Activated CD8-positive, alpha-beta T cell treated with anti-CD3 and anti-CD28 coated beads, Interleukin-2, amount 10 ng/mL, durations not matched to agents 7 days and 5 days (primary cell): Measurements from ENCODE around the gene EXOC3L4. TPM values are rescaled to one million over a fixed set of nuclear protein-coding genes. Genes with fewer than 3 reads are reported as not detected.
"Not testable (repeated sequence)": the region's sequence is repeated elsewhere in the genome, so short reads cannot be mapped to it uniquely, and the experiment has no call there.

Experiments
- ATAC-seq: fragments of 150-1000 bp; cut with Tn5 transposase; one replicate; pipeline ENCODE4 v1.10.0; 2021; ENCODE audit warnings: moderate library complexity
- CTCF ChIA-PET: fragments of 350-600 bp; sonication (Branson Sonifier 250); formaldehyde crosslinking; loops from one replicate; lab custom pipeline; 2021; ENCODE audit warnings: antibody characterized with exemption; lab: Charles Lee
- POLR2A ChIA-PET: fragments of 350-600 bp; sonication (Branson Sonifier 250); formaldehyde crosslinking; loops from one replicate; lab custom pipeline; 2021; ENCODE audit warnings: antibody characterized with exemption; lab: Charles Lee
- DNase-seq: peaks from one replicate; pipeline ENCODE4 v3.0.0-alpha.2; 2020
- H3K27ac Mint-ChIP-seq: one replicate; pipeline ENCODE4 v1.8.0; 2021; ENCODE audit warnings: mild to moderate bottlenecking, mixed read lengths
- H3K27me3 Mint-ChIP-seq: one replicate; pipeline ENCODE4 v1.8.0; 2021; ENCODE audit warnings: low read depth, mixed read lengths
- H3K36me3 Mint-ChIP-seq: one replicate; pipeline ENCODE4 v1.8.0; 2021; ENCODE audit warnings: low read depth, mixed read lengths
- H3K4me1 Mint-ChIP-seq: one replicate; pipeline ENCODE4 v1.8.0; 2021; ENCODE audit warnings: low read depth, mixed read lengths
- H3K4me3 Mint-ChIP-seq: one replicate; pipeline ENCODE4 v1.8.0; 2021; ENCODE audit warnings: mild to moderate bottlenecking, mixed read lengths
- H3K9me3 Mint-ChIP-seq: one replicate; pipeline ENCODE4 v1.8.0; 2022; ENCODE audit warnings: mixed read lengths; ENCODE audit not compliant: insufficient read depth
- total RNA-seq, 2 experiments: library from RNA; stranded (reverse); gene quantifications; one replicate each; pipeline ENCODE4 v1.2.3, GENCODE V29; 2021

EXOC3L4 gene
- total RNA-seq, 2 experiments from 2014 or later: not detected

- no peaks in the 10 kb centered on the region for H3K9me3 Mint-ChIP-seq
- H3K4me1 Mint-ChIP-seq: peaks cover 11% of the 10 kb centered on the region
- POLR2A ChIA-PET: no interaction called here
- H3K36me3 Mint-ChIP-seq: no peaks in the 10 kb centered on the region
- DNase-seq: no peak
- no peak overlapping the region for H3K27ac Mint-ChIP-seq
- ATAC-seq: no peak
- no peak overlapping the region for H3K4me3 Mint-ChIP-seq
- no peaks in the 10 kb centered on the region for H3K27me3 Mint-ChIP-seq
- CTCF ChIA-PET: interaction anchor here (1.6 kb wide), 1 partner anchor 9 kb away, joined by 7 read pairs; no protein-coding TSS in a partner anchor
These were observed 19.2 kb downstream of the EXOC3L4 start for GRCh38 chr14:103113774-103114173.

GRCh38 chr14:103115086-103115679 lies 20.7 kb downstream of the EXOC3L4 start:
- CTCF ChIA-PET: interaction anchor here (2.9 kb wide), 1 partner anchor 10 kb away, joined by 16 read pairs; no protein-coding TSS in a partner anchor
- H3K36me3 Mint-ChIP-seq, ATAC-seq, POLR2A ChIA-PET, H3K9me3 Mint-ChIP-seq, DNase-seq, H3K27me3 Mint-ChIP-seq, H3K27ac Mint-ChIP-seq: not testable (repeated sequence)
- peak overlapping the region; percentile 51 for H3K4me3 Mint-ChIP-seq
- peaks cover 11% of the 10 kb centered on the region for H3K4me1 Mint-ChIP-seq

GRCh38 chr14:103115845-103116572 lies 21.5 kb downstream of the EXOC3L4 start:
- H3K27me3 Mint-ChIP-seq: peaks cover 3% of the 10 kb centered on the region
- H3K4me1 Mint-ChIP-seq: peaks cover 11% of the 10 kb centered on the region
- POLR2A ChIA-PET: no interaction called here

GRCh38 chr14:103116636-103117035 lies 22.1 kb downstream of the EXOC3L4 start:
- ChIA-PET CTCF (interaction anchor here (2.9 kb wide), 1 partner anchor 12 kb away, joined by 16 read pairs; no protein-coding TSS in a partner anchor), POLR2A (no interaction called here)
- H3K36me3 Mint-ChIP-seq: no peaks in the 10 kb centered on the region
- H3K9me3 Mint-ChIP-seq: no peaks in the 10 kb centered on the region
- peaks cover 11% of the 10 kb centered on the region for H3K4me1 Mint-ChIP-seq
- H3K4me3 Mint-ChIP-seq: no peak overlapping the region
- peaks cover 7% of the 10 kb centered on the region for H3K27me3 Mint-ChIP-seq
- no peak for ATAC-seq
- DNase-seq: no peak
- no peak overlapping the region for H3K27ac Mint-ChIP-seq

More at GRCh38 chr14:103115845-103116572, 21.5 kb downstream of the EXOC3L4 start:
- CTCF ChIA-PET: interaction anchor here (2.9 kb wide), 1 partner anchor 11 kb away, joined by 16 read pairs; no protein-coding TSS in a partner anchor
- DNase-seq (no peak), ATAC-seq (no peak)
- no peak overlapping the region for H3K27ac Mint-ChIP-seq
- H3K4me3 Mint-ChIP-seq: no peak overlapping the region
- no peaks in the 10 kb centered on the region for H3K9me3 Mint-ChIP-seq
- H3K36me3 Mint-ChIP-seq: no peaks in the 10 kb centered on the region

GRCh38 chr14:103117499-103117898 lies 23.0 kb downstream of the EXOC3L4 start:
- H3K4me1 Mint-ChIP-seq: peaks cover 11% of the 10 kb centered on the region

GRCh38 chr14:103118018-103118662 lies 23.6 kb downstream of the EXOC3L4 start:
- ChIA-PET CTCF (interaction anchor here (0.7 kb wide), 1 partner anchor 13 kb away, joined by 3 read pairs; no protein-coding TSS in a partner anchor), POLR2A (no interaction called here)
- no peak overlapping the region for H3K4me3 Mint-ChIP-seq
- no peak for ATAC-seq
- H3K36me3 Mint-ChIP-seq: no peaks in the 10 kb centered on the region
- H3K27ac Mint-ChIP-seq: no peak overlapping the region
- H3K27me3 Mint-ChIP-seq: peaks cover 13% of the 10 kb centered on the region
- H3K9me3 Mint-ChIP-seq: no peaks in the 10 kb centered on the region
- peaks cover 11% of the 10 kb centered on the region for H3K4me1 Mint-ChIP-seq
- DNase-seq: no peak

More at GRCh38 chr14:103117499-103117898, 23.0 kb downstream of the EXOC3L4 start:
- H3K4me3 Mint-ChIP-seq, H3K27ac Mint-ChIP-seq, H3K9me3 Mint-ChIP-seq, ATAC-seq, POLR2A ChIA-PET, H3K36me3 Mint-ChIP-seq, DNase-seq: not testable (repeated sequence)
- H3K27me3 Mint-ChIP-seq: peaks cover 13% of the 10 kb centered on the region
- CTCF ChIA-PET: interaction anchor here (0.7 kb wide), 1 partner anchor 13 kb away, joined by 3 read pairs; no protein-coding TSS in a partner anchor

- Mint-ChIP-seq H3K9me3 (no peaks in the 10 kb centered on the region), H3K4me1 (peaks cover 11% of the 10 kb centered on the region), H3K36me3 (no peaks in the 10 kb centered on the region), H3K4me3 (no peak overlapping the region), H3K27me3 (peaks cover 13% of the 10 kb centered on the region), H3K27ac (no peak overlapping the region)
- POLR2A ChIA-PET: no interaction called here
- CTCF ChIA-PET: interaction anchor here (3.1 kb wide), 1 partner anchor 14 kb away, joined by 11 read pairs; no protein-coding TSS in a partner anchor
- ATAC-seq (no peak), DNase-seq (no peak)
These were observed 24.3 kb downstream of the EXOC3L4 start for GRCh38 chr14:103118663-103119404.

- ATAC-seq, POLR2A ChIA-PET, H3K4me3 Mint-ChIP-seq, DNase-seq, H3K27ac Mint-ChIP-seq, H3K36me3 Mint-ChIP-seq, H3K9me3 Mint-ChIP-seq: not testable (repeated sequence)
- Mint-ChIP-seq H3K27me3 (peaks cover 19% of the 10 kb centered on the region), H3K4me1 (peaks cover 11% of the 10 kb centered on the region)
- CTCF ChIA-PET: interaction anchor here (3.1 kb wide), 1 partner anchor 14 kb away, joined by 11 read pairs; no protein-coding TSS in a partner anchor
These were observed 25.0 kb downstream of the EXOC3L4 start for GRCh38 chr14:103119527-103119926.

GRCh38 chr14:103121121-103121845 lies 26.8 kb downstream of the EXOC3L4 start:
- ATAC-seq (no peak), DNase-seq (no peak)
- POLR2A ChIA-PET: no interaction called here
- CTCF ChIA-PET: interaction anchor here (3.1 kb wide), 1 partner anchor 16 kb away, joined by 11 read pairs; no protein-coding TSS in a partner anchor
- Mint-ChIP-seq H3K36me3 (no peaks in the 10 kb centered on the region), H3K9me3 (no peaks in the 10 kb centered on the region), H3K27ac (no peak overlapping the region), H3K27me3 (peaks cover 19% of the 10 kb centered on the region), H3K4me1 (peaks cover 2% of the 10 kb centered on the region), H3K4me3 (no peak overlapping the region)

- POLR2A ChIA-PET: no interaction called here
- Mint-ChIP-seq H3K27me3 (peaks cover 19% of the 10 kb centered on the region), H3K4me3 (no peak overlapping the region), H3K27ac (no peak overlapping the region), H3K9me3 (no peaks in the 10 kb centered on the region), H3K4me1 (no peaks in the 10 kb centered on the region), H3K36me3 (no peaks in the 10 kb centered on the region)
- CTCF ChIA-PET: interaction anchor here (3.1 kb wide), 1 partner anchor 17 kb away, joined by 11 read pairs; no protein-coding TSS in a partner anchor
- ATAC-seq (no peak), DNase-seq (no peak)
These were observed 27.5 kb downstream of the EXOC3L4 start for GRCh38 chr14:103121846-103122584.
